SK-N-SH treated with all-trans-retinoic acid at 6 μM for 48 hours (cell line): ENCODE measurements around the gene TMEM147.

Experiments
- ARNTL ChIP-seq: fragments of 450-650 bp; formaldehyde crosslinking; IDR thresholded peaks from 2 replicates; pipeline ENCODE4 v1.5.0; 2020; ENCODE audit warnings: low read depth, mild to moderate bottlenecking, moderate library complexity, borderline replicate concordance
- CSRNP3 ChIP-seq: fragments of 250-450 bp; sonication (Bioruptor Pico); IDR thresholded peaks from 2 replicates; pipeline ENCODE4 v1.5.1; 2021; ENCODE audit warnings: mild to moderate bottlenecking, moderate library complexity
- GLIS3 ChIP-seq: fragments of 250-450 bp; sonication (Bioruptor Pico); IDR thresholded peaks from 2 replicates; pipeline ENCODE4 v1.5.0; 2020; ENCODE audit warnings: mild to moderate bottlenecking, moderate library complexity
- ISL1 ChIP-seq: fragments of 250-450 bp; sonication (Bioruptor Pico); IDR thresholded peaks from 2 replicates; pipeline ENCODE4 v2.1.2; 2022; ENCODE audit warnings: mild to moderate bottlenecking, moderate library complexity
- PATZ1 ChIP-seq: fragments of 250-450 bp; sonication (Bioruptor Pico); IDR thresholded peaks from 2 replicates; pipeline ENCODE4 v1.8.0; 2020; ENCODE audit warnings: mild to moderate bottlenecking, moderate library complexity, borderline replicate concordance
- ZFP3 ChIP-seq: fragments of 250-450 bp; sonication (Bioruptor Pico); IDR thresholded peaks from 2 replicates; pipeline ENCODE4 v1.5.0; 2020; ENCODE audit warnings: mild to moderate bottlenecking, moderate library complexity
- ZFP30 ChIP-seq: fragments of 450-650 bp; formaldehyde crosslinking; IDR thresholded peaks from 2 replicates; pipeline ENCODE4 v1.5.0; 2022; ENCODE audit warnings: mild to moderate bottlenecking, moderate library complexity

GRCh38 chr19:35517342-35517741 lies 28.1 kb upstream of the TMEM147 start:
- no peak for TF ChIP-seq ZFP30
- TF ChIP-seq ZFP3 (CRISPR knock-in tag), result no peak
- no peak for TF ChIP-seq GLIS3 (CRISPR knock-in tag)
- TF ChIP-seq ISL1 (CRISPR knock-in tag), result no peak
- no peak for TF ChIP-seq PATZ1 (CRISPR knock-in tag)
- no peak for TF ChIP-seq ARNTL (CRISPR knock-in tag)
- no peak for TF ChIP-seq CSRNP3
